Karpas-422 (cell line): ENCODE results near the gene TFPI. TPM values are rescaled to one million over a fixed set of nuclear protein-coding genes. Genes with fewer than 3 reads are reported as not detected.

Experiments
- DNase-seq: peaks from one replicate; pipeline ENCODE4 v3.0.0-alpha.2; 2015
- H2AFZ ChIP-seq: fragments of 200-600 bp; sonication (generic); 2 replicates; pipeline ENCODE4 v1.6.1; 2014; ENCODE audit warnings: antibody characterized with exemption, low read length, mixed read lengths
- H3K27ac ChIP-seq: fragments of 200-600 bp; sonication (generic); 2 replicates; pipeline ENCODE4 v1.5.1; 2014; ENCODE audit warnings: mild to moderate bottlenecking, low read length, moderate library complexity
- H3K27me3 ChIP-seq: fragments of 200-600 bp; sonication (generic); 2 replicates; pipeline ENCODE4 v1.6.1; 2014; ENCODE audit warnings: low read length, mixed read lengths
- H3K36me3 ChIP-seq: fragments of 200-600 bp; sonication (generic); 2 replicates; pipeline ENCODE4 v1.6.1; 2014; ENCODE audit warnings: low read length, mixed read lengths; ENCODE audit not compliant: insufficient read depth
- H3K4me1 ChIP-seq: fragments of 200-600 bp; sonication (generic); 2 replicates; pipeline ENCODE4 v1.6.1; 2014; ENCODE audit warnings: mild to moderate bottlenecking, low read length, mixed read lengths
- H3K4me2 ChIP-seq: fragments of 200-600 bp; sonication (generic); 2 replicates; pipeline ENCODE4 v1.6.1; 2014; ENCODE audit warnings: low read length, low read depth, mild to moderate bottlenecking; ENCODE audit not compliant: poor library complexity, severe bottlenecking
- H3K4me3 ChIP-seq: fragments of 200-600 bp; sonication (generic); 2 replicates; pipeline ENCODE4 v1.5.1; 2014; ENCODE audit warnings: mild to moderate bottlenecking, antibody characterized with exemption, low read length, mixed read lengths
- H3K79me2 ChIP-seq: fragments of 200-600 bp; sonication (generic); 2 replicates; pipeline ENCODE4 v1.6.1; 2014; ENCODE audit warnings: mild to moderate bottlenecking, low read length, mixed read lengths
- H3K9ac ChIP-seq: fragments of 200-600 bp; sonication (generic); 2 replicates; pipeline ENCODE4 v1.6.0; 2014; ENCODE audit warnings: low read length
- H3K9me2 ChIP-seq: fragments of 200-600 bp; sonication (generic), shearing (Covaris generic); replicated peaks from 2 replicates; pipeline ENCODE4 v1.6.0; 2014; ENCODE audit warnings: mild to moderate bottlenecking, low read length, moderate library complexity; ENCODE audit not compliant: insufficient read depth
- H3K9me3 ChIP-seq: fragments of 300-700, 200-600 bp; sonication (generic); 2 replicates; pipeline ENCODE4 v1.6.1; 2014; ENCODE audit warnings: low read length, mixed read lengths
- H4K20me1 ChIP-seq: fragments of 200-600 bp; sonication (generic); 2 replicates; pipeline ENCODE4 v1.6.1; 2014; ENCODE audit warnings: mild to moderate bottlenecking, antibody characterized with exemption, low read length, low read depth; ENCODE audit not compliant: insufficient read depth
- total RNA-seq: library from RNA; depleted of rRNA; stranded (reverse); fragments of >200 nt; shearing (Covaris generic); gene quantifications from 2 replicates; pipeline ENCODE4 v1.2.3, GENCODE V29; 2014; ENCODE audit warnings: low replicate concordance

Gene TFPI
- total RNA-seq, 1 experiment from 2014 or later: not detected

GRCh38 chr2:187431911-187432310, 122.3 kb downstream of the TFPI start:
- no peaks in the 10 kb centered on the region for H3K36me3 ChIP-seq
- H3K79me2 ChIP-seq: no peaks in the 10 kb centered on the region
- H3K4me1 ChIP-seq: no peaks in the 10 kb centered on the region
- no peak for DNase-seq
- no peaks in the 10 kb centered on the region for H3K27me3 ChIP-seq
- no peak overlapping the region for H3K27ac ChIP-seq
- H2AFZ ChIP-seq: no peak overlapping the region
- H3K9me3 ChIP-seq: no peaks in the 10 kb centered on the region
- H3K4me2 ChIP-seq: no peak overlapping the region
- no peak overlapping the region for H3K9ac ChIP-seq
- no peak overlapping the region for H3K4me3 ChIP-seq
- no peaks in the 10 kb centered on the region for H3K9me2 ChIP-seq
- H4K20me1 ChIP-seq: no peaks in the 10 kb centered on the region

GRCh38 chr2:187429989-187430388, 124.2 kb downstream of the TFPI start:
- H3K9ac ChIP-seq: no peak overlapping the region
- H3K36me3 ChIP-seq: no peaks in the 10 kb centered on the region
- H3K9me3 ChIP-seq: peaks cover 4% of the 10 kb centered on the region; the same call in 1 of the 2 replicates
- H3K4me3 ChIP-seq: no peak overlapping the region
- no peaks in the 10 kb centered on the region for H3K9me2 ChIP-seq
- no peak for DNase-seq
- H3K27ac ChIP-seq: no peak overlapping the region
- H3K4me2 ChIP-seq: no peak overlapping the region
- no peak overlapping the region for H2AFZ ChIP-seq
- no peaks in the 10 kb centered on the region for H3K27me3 ChIP-seq
- H3K4me1 ChIP-seq: no peaks in the 10 kb centered on the region
- no peaks in the 10 kb centered on the region for H3K79me2 ChIP-seq
- no peaks in the 10 kb centered on the region for H4K20me1 ChIP-seq

- Histone ChIP-seq H3K9me2 (no peaks in the 10 kb centered on the region), H2AFZ (no peak overlapping the region), H4K20me1 (no peaks in the 10 kb centered on the region), H3K9me3 (peaks cover 4% of the 10 kb centered on the region; the same call in 1 of the 2 replicates), H3K4me2 (no peak overlapping the region), H3K9ac (no peak overlapping the region), H3K36me3 (no peaks in the 10 kb centered on the region), H3K4me3 (no peak overlapping the region), H3K27ac (no peak overlapping the region), H3K79me2 (no peaks in the 10 kb centered on the region), H3K27me3 (no peaks in the 10 kb centered on the region), H3K4me1 (no peaks in the 10 kb centered on the region)
- no peak for DNase-seq
Observed at GRCh38 chr2:187424146-187424545, 130.1 kb downstream of the TFPI start.

- Histone ChIP-seq H3K9me2 (no peaks in the 10 kb centered on the region), H3K4me2 (no peak overlapping the region), H3K27ac (no peak overlapping the region), H4K20me1 (no peaks in the 10 kb centered on the region), H3K36me3 (no peaks in the 10 kb centered on the region), H3K9me3 (peaks cover 4% of the 10 kb centered on the region; the same call in 1 of the 2 replicates), H3K9ac (no peak overlapping the region), H2AFZ (no peak overlapping the region), H3K4me1 (no peaks in the 10 kb centered on the region), H3K27me3 (no peaks in the 10 kb centered on the region), H3K79me2 (no peaks in the 10 kb centered on the region), H3K4me3 (no peak overlapping the region)
- no peak for DNase-seq
Observed at GRCh38 chr2:187422282-187422681, 132.0 kb downstream of the TFPI start.

GRCh38 chr2:187421519-187421918, 132.7 kb downstream of the TFPI start:
- no peaks in the 10 kb centered on the region for H4K20me1 ChIP-seq
- no peaks in the 10 kb centered on the region for H3K4me1 ChIP-seq
- H3K27ac ChIP-seq: no peak overlapping the region
- H3K27me3 ChIP-seq: no peaks in the 10 kb centered on the region
- DNase-seq: no peak
- H3K9me3 ChIP-seq: peaks cover 4% of the 10 kb centered on the region; the same call in 1 of the 2 replicates
- no peak overlapping the region for H3K4me2 ChIP-seq
- no peaks in the 10 kb centered on the region for H3K9me2 ChIP-seq
- no peaks in the 10 kb centered on the region for H3K36me3 ChIP-seq
- no peak overlapping the region for H3K9ac ChIP-seq
- H2AFZ ChIP-seq: no peak overlapping the region
- H3K79me2 ChIP-seq: no peaks in the 10 kb centered on the region
- no peak overlapping the region for H3K4me3 ChIP-seq

- H3K27me3 ChIP-seq: no peaks in the 10 kb centered on the region
- H3K9me3 ChIP-seq: no peaks in the 10 kb centered on the region
- H4K20me1 ChIP-seq: no peaks in the 10 kb centered on the region
- DNase-seq: no peak
- H3K4me3 ChIP-seq: no peak overlapping the region
- no peak overlapping the region for H3K4me2 ChIP-seq
- no peak overlapping the region for H2AFZ ChIP-seq
- no peak overlapping the region for H3K27ac ChIP-seq
- H3K36me3 ChIP-seq: no peaks in the 10 kb centered on the region
- H3K79me2 ChIP-seq: no peaks in the 10 kb centered on the region
- H3K9ac ChIP-seq: no peak overlapping the region
- H3K4me1 ChIP-seq: no peaks in the 10 kb centered on the region
- no peaks in the 10 kb centered on the region for H3K9me2 ChIP-seq
Observed at GRCh38 chr2:187419808-187420207, 134.4 kb downstream of the TFPI start.

- DNase-seq: no peak
- Histone ChIP-seq H3K9me2 (no peaks in the 10 kb centered on the region), H3K27me3 (no peaks in the 10 kb centered on the region), H3K9me3 (no peaks in the 10 kb centered on the region), H3K4me2 (no peak overlapping the region), H3K4me3 (no peak overlapping the region), H3K36me3 (no peaks in the 10 kb centered on the region), H2AFZ (no peak overlapping the region), H3K79me2 (no peaks in the 10 kb centered on the region), H3K27ac (no peak overlapping the region), H3K4me1 (no peaks in the 10 kb centered on the region), H3K9ac (no peak overlapping the region), H4K20me1 (no peaks in the 10 kb centered on the region)
Observed at GRCh38 chr2:187415449-187415848, 138.8 kb downstream of the TFPI start.
